Small intestine (tissue), 7 donors: ENCODE measurements around the gene GLIS1. TPM values are rescaled to one million over a fixed set of nuclear protein-coding genes. Genes with fewer than 3 reads are reported as not detected.
A peak's percentile ranks its signal among the peaks of the same experiment; 100 is the strongest.

ENCODE experiments used
- DNase-seq, 2 donors: peaks; one replicate each; pipeline versions ENCODE4 v3.0.0 to v3.0.0-alpha.2; 2013
- FAIRE-seq: peaks from 2 replicates; lab custom pipeline; 2012; peaks lifted over from hg19 to GRCh38; lab: Jason Lieb, UNC
- H3K27ac ChIP-seq, 3 donors: one replicate each; pipeline ENCODE4 v1.5.1; 2013; ENCODE audit warnings: low read length in 2 of 3, mild to moderate bottlenecking in 2 of 3, control low read depth in 1 of 3, inconsistent platforms in 1 of 3, low read depth in 1 of 3, moderate library complexity in 1 of 3
- H3K27me3 ChIP-seq, 3 donors: one replicate each; pipeline ENCODE4 v1.6.1; 2013; ENCODE audit warnings: low read length in 3 of 3, inconsistent platforms in 1 of 3; ENCODE audit not compliant: control insufficient read depth in 3 of 3, insufficient read depth in 3 of 3
- H3K36me3 ChIP-seq, 3 donors: one replicate each; pipeline ENCODE4 v1.6.1; 2013; ENCODE audit warnings: low read length in 3 of 3, inconsistent platforms in 1 of 3, low read depth in 1 of 3, mild to moderate bottlenecking in 1 of 3, moderate library complexity in 1 of 3; ENCODE audit not compliant: control insufficient read depth in 3 of 3, insufficient read depth in 2 of 3
- H3K4me1 ChIP-seq, 3 donors: one replicate each; pipeline ENCODE4 v1.6.1; 2013; ENCODE audit warnings: low read length in 2 of 3, inconsistent platforms in 1 of 3, low read depth in 1 of 3, mild to moderate bottlenecking in 1 of 3, moderate library complexity in 1 of 3; ENCODE audit not compliant: control insufficient read depth in 3 of 3, insufficient read depth in 2 of 3
- H3K4me3 ChIP-seq, 3 donors: one replicate each; pipeline ENCODE4 v1.5.1; 2013; ENCODE audit warnings: low read length in 3 of 3, control low read depth in 1 of 3, inconsistent platforms in 1 of 3, low read depth in 1 of 3, mild to moderate bottlenecking in 1 of 3, moderate library complexity in 1 of 3
- H3K9me3 ChIP-seq, 2 donors: one replicate each; pipeline ENCODE4 v1.6.1; 2013; ENCODE audit warnings: low read depth in 1 of 2, low read length in 1 of 2; ENCODE audit not compliant: control insufficient read depth in 2 of 2, insufficient read depth in 1 of 2
- WGBS, 3 donors: extraction: QIAGEN DNeasy Blood & Tissue Kit; methylation state at CpG; one replicate each; pipeline ENCODE4 v1.1.7; 2013; 5-methylcytosine and 5-hydroxymethylcytosine counted together
- polyA plus RNA-seq, 4 donors: library from polyadenylated mRNA; stranded (reverse) in 3 of 4; unstranded in 1 of 4; fragments of 200-250 nt in 3 of 4; fragments of 120-200 nt in 1 of 4; gene quantifications; one replicate each; pipeline versions ENCODE4 v1.2.1 to v1.2.3, GENCODE V29; 2013
- donor health status: healthy with polysubstance abuse.
- donor health status: control.
- donor health status: control.
- donor health status: Bipolar disorder and iron deficiency.
- donor health status: healthy.

Gene GLIS1
- polyA plus RNA-seq, 4 donors, result 0.19 to 0.50 TPM; not detected in 2

GRCh38 chr1:53644909-53645689 lies 93.9 kb downstream of the GLIS1 start:
- no peak overlapping the region for H3K4me3 ChIP-seq
- FAIRE-seq (no peak), DNase-seq (no peak)
- H3K4me1 ChIP-seq, result no peaks in the 10 kb centered on the region
- H3K27me3 ChIP-seq, result no peaks in the 10 kb centered on the region
- H3K9me3 ChIP-seq, result no peaks in the 10 kb centered on the region
- no peaks in the 10 kb centered on the region for H3K36me3 ChIP-seq
- peak overlapping the region in 1 of 3 donors; percentile 22 for H3K27ac ChIP-seq
- 75 to 80% (median 79%) methylated on average over 14 of the region's 14 CpGs for WGBS, 3 donors

- no peaks in the 10 kb centered on the region for H3K9me3 ChIP-seq
- H3K36me3 ChIP-seq, result no peaks in the 10 kb centered on the region
- 75 to 90% (median 78%) methylated on average over 7 of the region's 7 CpGs for whole genome bisulfite sequencing, 3 donors
- no peak overlapping the region for H3K4me3 ChIP-seq
- H3K27me3 ChIP-seq, result no peaks in the 10 kb centered on the region
- FAIRE-seq (no peak), DNase-seq (no peak)
- H3K27ac ChIP-seq, result peak overlapping the region in 1 of 3 donors; percentile 22
- no peaks in the 10 kb centered on the region for H3K4me1 ChIP-seq
These were observed 94.5 kb downstream of the GLIS1 start for GRCh38 chr1:53644496-53644895.

- Histone ChIP-seq H3K27ac (no peak overlapping the region), H3K4me1 (no peaks in the 10 kb centered on the region), H3K36me3 (no peaks in the 10 kb centered on the region), H3K27me3 (no peaks in the 10 kb centered on the region), H3K4me3 (no peak overlapping the region), H3K9me3 (no peaks in the 10 kb centered on the region)
- DNase-seq, result no peak
- no peak for FAIRE-seq
- whole genome bisulfite sequencing, 3 donors, result 70 to 87% (median 79%) methylated on average over 4 of the region's 4 CpGs
These were observed 95.0 kb downstream of the GLIS1 start for GRCh38 chr1:53643881-53644390.

GRCh38 chr1:53643041-53643880 lies 95.7 kb downstream of the GLIS1 start:
- 77 to 86% (median 78%) methylated on average over 17 of the region's 17 CpGs for WGBS, 3 donors
- DNase-seq, result no peak
- Histone ChIP-seq H3K4me1 (no peaks in the 10 kb centered on the region), H3K27ac (no peak overlapping the region), H3K4me3 (no peak overlapping the region), H3K9me3 (no peaks in the 10 kb centered on the region), H3K27me3 (no peaks in the 10 kb centered on the region), H3K36me3 (no peaks in the 10 kb centered on the region)
- no peak for FAIRE-seq

- 78 to 92% (median 88%) methylated on average over 6 of the region's 6 CpGs for WGBS, 3 donors
- Histone ChIP-seq H3K36me3 (no peaks in the 10 kb centered on the region), H3K4me1 (no peaks in the 10 kb centered on the region), H3K9me3 (no peaks in the 10 kb centered on the region), H3K27me3 (no peaks in the 10 kb centered on the region), H3K27ac (no peak overlapping the region), H3K4me3 (no peak overlapping the region)
- no peak for FAIRE-seq
- no peak for DNase-seq
These were observed 96.4 kb downstream of the GLIS1 start for GRCh38 chr1:53642607-53643006.

GRCh38 chr1:53642215-53642555 lies 96.8 kb downstream of the GLIS1 start:
- H3K36me3 ChIP-seq, result no peaks in the 10 kb centered on the region
- DNase-seq (no peak), FAIRE-seq (no peak)
- H3K4me1 ChIP-seq, result no peaks in the 10 kb centered on the region
- H3K27ac ChIP-seq, result no peak overlapping the region
- WGBS, 3 donors, result 81 to 90% (median 86%) methylated on average over 7 of the region's 7 CpGs
- no peaks in the 10 kb centered on the region for H3K27me3 ChIP-seq
- no peaks in the 10 kb centered on the region for H3K9me3 ChIP-seq
- no peak overlapping the region for H3K4me3 ChIP-seq

- WGBS, 3 donors, result 76 to 91% (median 84%) methylated on average over 9 of the region's 9 CpGs
These were observed 97.3 kb downstream of the GLIS1 start for GRCh38 chr1:53641481-53642214.

GRCh38 chr1:53640701-53641075 lies 98.3 kb downstream of the GLIS1 start:
- no peak overlapping the region for H3K4me3 ChIP-seq
- no peak for FAIRE-seq
- no peaks in the 10 kb centered on the region for H3K27me3 ChIP-seq
- DNase-seq, result no peak
- H3K9me3 ChIP-seq, result no peaks in the 10 kb centered on the region
- no peaks in the 10 kb centered on the region for H3K4me1 ChIP-seq
- no peaks in the 10 kb centered on the region for H3K36me3 ChIP-seq
- H3K27ac ChIP-seq, result no peak overlapping the region
- 72 to 88% (median 72%) methylated on average over 6 of the region's 6 CpGs for WGBS, 3 donors

More at GRCh38 chr1:53641481-53642214, 97.3 kb downstream of the GLIS1 start:
- Histone ChIP-seq H3K27ac (no peak overlapping the region), H3K27me3 (no peaks in the 10 kb centered on the region), H3K9me3 (no peaks in the 10 kb centered on the region), H3K36me3 (no peaks in the 10 kb centered on the region), H3K4me3 (no peak overlapping the region), H3K4me1 (no peaks in the 10 kb centered on the region)
- FAIRE-seq, result no peak
- DNase-seq, result no peak
